ENCODE results near the gene USP47.
A peak's percentile ranks its signal among the peaks of the same experiment; 100 is the strongest.

Gene USP47, protein sequence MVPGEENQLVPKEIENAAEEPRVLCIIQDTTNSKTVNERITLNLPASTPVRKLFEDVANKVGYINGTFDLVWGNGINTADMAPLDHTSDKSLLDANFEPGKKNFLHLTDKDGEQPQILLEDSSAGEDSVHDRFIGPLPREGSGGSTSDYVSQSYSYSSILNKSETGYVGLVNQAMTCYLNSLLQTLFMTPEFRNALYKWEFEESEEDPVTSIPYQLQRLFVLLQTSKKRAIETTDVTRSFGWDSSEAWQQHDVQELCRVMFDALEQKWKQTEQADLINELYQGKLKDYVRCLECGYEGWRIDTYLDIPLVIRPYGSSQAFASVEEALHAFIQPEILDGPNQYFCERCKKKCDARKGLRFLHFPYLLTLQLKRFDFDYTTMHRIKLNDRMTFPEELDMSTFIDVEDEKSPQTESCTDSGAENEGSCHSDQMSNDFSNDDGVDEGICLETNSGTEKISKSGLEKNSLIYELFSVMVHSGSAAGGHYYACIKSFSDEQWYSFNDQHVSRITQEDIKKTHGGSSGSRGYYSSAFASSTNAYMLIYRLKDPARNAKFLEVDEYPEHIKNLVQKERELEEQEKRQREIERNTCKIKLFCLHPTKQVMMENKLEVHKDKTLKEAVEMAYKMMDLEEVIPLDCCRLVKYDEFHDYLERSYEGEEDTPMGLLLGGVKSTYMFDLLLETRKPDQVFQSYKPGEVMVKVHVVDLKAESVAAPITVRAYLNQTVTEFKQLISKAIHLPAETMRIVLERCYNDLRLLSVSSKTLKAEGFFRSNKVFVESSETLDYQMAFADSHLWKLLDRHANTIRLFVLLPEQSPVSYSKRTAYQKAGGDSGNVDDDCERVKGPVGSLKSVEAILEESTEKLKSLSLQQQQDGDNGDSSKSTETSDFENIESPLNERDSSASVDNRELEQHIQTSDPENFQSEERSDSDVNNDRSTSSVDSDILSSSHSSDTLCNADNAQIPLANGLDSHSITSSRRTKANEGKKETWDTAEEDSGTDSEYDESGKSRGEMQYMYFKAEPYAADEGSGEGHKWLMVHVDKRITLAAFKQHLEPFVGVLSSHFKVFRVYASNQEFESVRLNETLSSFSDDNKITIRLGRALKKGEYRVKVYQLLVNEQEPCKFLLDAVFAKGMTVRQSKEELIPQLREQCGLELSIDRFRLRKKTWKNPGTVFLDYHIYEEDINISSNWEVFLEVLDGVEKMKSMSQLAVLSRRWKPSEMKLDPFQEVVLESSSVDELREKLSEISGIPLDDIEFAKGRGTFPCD (N-terminal part only)
- long read RNA-seq, donor 1, full-length matches to known transcripts, result 3 of 21 reads
- long read RNA-seq, donor 1, partial matches to known transcripts, result 18 of 21 reads
- long read RNA-seq, donor 1, other reads (novel, unspliced or antisense), result 0 of 21 reads
- long read RNA-seq, donor 2, full-length matches to known transcripts, result 5 of 5 reads
- long read RNA-seq, donor 2, partial matches to known transcripts, result 0 of 5 reads
- long read RNA-seq, donor 2, other reads (novel, unspliced or antisense), result 0 of 5 reads
- long read RNA-seq, donor 3, full-length matches to known transcripts, result 3 of 20 reads
- long read RNA-seq, donor 3, partial matches to known transcripts, result 17 of 20 reads
- long read RNA-seq, donor 3, other reads (novel, unspliced or antisense), result 0 of 20 reads
- long read RNA-seq, donor 4, full-length matches to known transcripts, result 3 of 45 reads
- long read RNA-seq, donor 4, partial matches to known transcripts, result 42 of 45 reads
- long read RNA-seq, donor 4, other reads (novel, unspliced or antisense), result 0 of 45 reads
- long read RNA-seq, donor 5, full-length matches to known transcripts, result 13 of 28 reads
- long read RNA-seq, donor 5, partial matches to known transcripts, result 15 of 28 reads
- long read RNA-seq, donor 5, other reads (novel, unspliced or antisense), result 0 of 28 reads
- long read RNA-seq, donor 6, full-length matches to known transcripts, result 6 of 17 reads
- long read RNA-seq, donor 6, partial matches to known transcripts, result 11 of 17 reads
- long read RNA-seq, donor 6, other reads (novel, unspliced or antisense), result 0 of 17 reads
- long read RNA-seq, donor 7, full-length matches to known transcripts, result 3 of 41 reads
- long read RNA-seq, donor 7, partial matches to known transcripts, result 38 of 41 reads
- long read RNA-seq, donor 7, other reads (novel, unspliced or antisense), result 0 of 41 reads
- long read RNA-seq, donor 8, full-length matches to known transcripts, result 7 of 42 reads
- long read RNA-seq, donor 8, partial matches to known transcripts, result 35 of 42 reads
- long read RNA-seq, donor 8, other reads (novel, unspliced or antisense), result 0 of 42 reads

DNA sequence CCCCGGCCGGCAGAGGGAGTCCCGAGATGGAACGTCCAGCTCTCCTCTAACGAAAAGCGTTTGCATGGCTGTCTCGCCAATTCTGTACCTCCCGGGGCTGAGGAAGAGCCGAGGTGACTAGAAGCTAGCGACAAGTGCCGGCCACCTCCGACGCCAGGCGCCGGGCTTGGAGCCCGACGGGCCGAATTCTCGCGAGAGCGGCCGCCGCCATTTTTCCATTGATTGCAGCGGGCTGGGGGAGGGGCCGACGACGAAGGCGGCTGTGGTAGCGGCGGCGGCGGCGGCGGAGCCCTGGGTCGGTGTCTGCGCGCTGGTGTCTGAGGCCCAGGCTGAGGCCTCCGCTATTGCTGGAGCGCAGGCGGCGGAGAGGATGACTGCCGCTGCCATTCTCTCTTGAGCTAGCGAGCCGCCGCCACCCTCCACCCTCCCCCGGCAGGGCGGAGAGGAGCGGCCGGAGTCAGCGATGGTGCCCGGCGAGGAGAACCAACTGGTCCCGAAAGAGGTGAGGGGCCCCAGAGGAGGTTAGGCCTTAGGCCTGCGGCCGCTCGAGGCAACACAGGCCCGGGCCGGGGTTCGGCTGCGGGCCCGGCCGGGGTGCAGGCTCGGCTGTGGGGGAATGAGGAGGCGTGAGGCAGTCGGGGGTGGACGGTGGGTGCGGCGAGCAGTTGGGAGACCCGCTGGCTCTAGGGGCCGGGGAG is at the start of gene USP47:
USP47 (plus strand) TSS at position 250 of the 698 bp plus-strand sequence; CDS start at position 464, 214 bp downstream.
- DNase-seq, result peak; percentile 99

DNA sequence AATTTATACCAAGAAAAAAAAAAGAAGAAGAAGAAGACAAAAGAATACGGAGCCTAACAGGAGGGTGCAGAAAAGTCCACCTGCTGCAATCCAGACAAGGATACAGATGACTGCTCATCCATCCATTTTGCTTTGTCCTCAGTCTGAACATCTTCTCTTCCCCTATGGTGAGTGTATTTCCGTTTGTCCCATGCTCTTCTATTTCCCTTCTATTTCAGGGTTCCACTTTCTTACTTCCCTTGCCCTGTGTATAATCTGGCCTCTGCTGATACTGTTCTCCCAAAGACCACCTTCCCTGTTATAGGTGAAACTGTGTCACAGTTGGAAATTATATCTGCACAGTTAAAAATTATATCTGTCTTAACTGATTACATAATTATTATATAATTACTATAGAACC is 48.7 kb upstream of the USP47 start:
- DNase-seq, result no peak

DNA sequence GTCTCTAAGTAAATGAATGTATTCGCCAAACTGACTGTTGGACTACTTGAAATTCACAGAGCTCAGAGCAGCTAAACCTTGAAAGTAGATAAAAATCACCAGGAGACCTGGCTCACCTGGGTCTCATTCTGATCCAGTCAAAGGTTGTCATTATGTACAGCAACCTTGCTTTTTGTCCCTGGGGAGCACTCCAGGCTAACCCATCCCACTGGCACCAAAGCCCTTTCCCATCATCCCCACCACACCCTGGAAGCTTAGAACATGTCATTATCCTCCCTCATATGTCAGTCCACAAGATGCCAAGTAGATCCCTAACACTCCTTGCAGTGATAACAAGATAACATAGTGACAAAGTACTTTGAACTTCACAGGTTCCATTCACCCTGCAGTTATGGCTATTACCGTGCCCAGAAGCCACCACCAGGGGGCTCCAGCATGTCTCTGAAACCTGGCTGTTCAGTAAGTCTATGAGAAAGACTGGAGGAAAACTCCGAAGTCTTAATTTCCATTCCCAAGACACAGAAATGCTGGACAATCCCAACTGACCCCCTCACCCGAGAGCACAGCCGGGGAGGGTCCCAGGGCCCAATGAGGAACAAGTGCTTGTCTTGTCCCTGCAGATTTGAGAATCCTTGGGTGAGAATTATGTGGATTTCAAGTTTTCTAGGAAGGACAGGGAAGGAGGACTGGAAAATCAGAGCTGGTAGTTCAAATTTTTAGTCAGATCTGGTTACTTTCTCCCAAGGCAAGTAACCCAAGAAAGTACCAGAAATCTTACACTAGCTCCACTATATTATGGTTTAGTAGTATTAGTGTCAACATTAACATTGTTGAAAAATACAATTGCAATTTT is 43.0 kb upstream of the USP47 start:
- DNase-seq, result peak; percentile 46

DNA sequence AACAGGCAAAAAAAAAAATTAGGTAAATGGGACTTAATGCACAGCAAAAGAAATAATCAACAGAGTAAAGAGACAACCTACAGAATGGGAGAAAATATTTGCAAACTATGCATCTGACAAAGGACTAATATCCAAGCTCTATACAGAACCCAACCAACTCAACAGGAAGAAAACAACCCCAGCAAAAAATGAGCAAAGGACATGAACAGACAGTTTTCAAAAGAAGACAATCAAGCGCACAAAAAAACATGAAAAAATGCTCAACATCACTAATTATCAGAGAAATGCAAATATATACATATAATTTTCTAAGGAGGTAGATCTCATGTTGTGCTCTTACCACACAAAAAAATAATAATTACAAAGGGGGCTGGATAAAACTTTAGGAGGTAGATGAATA is 36.5 kb upstream of the USP47 start:
- DNase-seq, result no peak

DNA sequence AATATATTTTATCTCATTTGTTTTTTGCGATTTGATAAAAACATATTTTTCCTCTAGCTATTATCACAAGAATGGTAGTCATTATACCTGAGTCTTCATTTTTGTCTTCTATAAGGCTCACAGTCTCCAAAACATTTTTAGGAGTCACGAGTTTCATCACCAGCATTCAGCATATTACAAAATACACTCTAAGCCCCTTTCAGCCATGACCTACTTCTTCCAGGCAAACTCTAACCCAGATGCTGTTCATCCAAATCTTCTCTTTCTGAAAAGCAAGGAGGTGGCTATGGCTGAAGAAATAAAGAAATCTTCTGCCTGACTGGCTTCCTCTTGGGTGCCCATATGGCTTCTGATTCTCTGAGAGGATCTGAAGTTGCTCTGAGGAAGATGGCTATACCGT is 35.7 kb upstream of the USP47 start:
- no peak for DNase-seq

DNA sequence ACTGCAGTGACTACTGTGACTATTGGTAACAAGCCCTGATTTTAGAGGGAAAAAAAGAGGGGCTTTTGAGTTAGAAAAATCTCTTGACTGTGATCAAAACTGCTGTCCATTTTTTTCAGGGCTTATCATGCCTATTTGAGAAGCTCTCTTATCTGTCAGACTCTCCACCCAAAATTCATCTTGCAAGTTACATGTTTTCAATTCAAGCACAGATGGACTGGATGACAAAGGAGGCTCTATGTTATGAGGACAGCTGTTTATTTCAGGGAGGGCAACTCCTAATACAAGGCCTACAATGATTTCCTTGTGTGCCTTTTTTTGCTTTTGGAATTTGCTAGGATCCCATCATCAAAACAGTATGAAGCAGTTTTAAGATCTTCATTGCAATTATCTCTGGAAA is 35.2 kb upstream of the USP47 start:
- no peak for DNase-seq

DNA sequence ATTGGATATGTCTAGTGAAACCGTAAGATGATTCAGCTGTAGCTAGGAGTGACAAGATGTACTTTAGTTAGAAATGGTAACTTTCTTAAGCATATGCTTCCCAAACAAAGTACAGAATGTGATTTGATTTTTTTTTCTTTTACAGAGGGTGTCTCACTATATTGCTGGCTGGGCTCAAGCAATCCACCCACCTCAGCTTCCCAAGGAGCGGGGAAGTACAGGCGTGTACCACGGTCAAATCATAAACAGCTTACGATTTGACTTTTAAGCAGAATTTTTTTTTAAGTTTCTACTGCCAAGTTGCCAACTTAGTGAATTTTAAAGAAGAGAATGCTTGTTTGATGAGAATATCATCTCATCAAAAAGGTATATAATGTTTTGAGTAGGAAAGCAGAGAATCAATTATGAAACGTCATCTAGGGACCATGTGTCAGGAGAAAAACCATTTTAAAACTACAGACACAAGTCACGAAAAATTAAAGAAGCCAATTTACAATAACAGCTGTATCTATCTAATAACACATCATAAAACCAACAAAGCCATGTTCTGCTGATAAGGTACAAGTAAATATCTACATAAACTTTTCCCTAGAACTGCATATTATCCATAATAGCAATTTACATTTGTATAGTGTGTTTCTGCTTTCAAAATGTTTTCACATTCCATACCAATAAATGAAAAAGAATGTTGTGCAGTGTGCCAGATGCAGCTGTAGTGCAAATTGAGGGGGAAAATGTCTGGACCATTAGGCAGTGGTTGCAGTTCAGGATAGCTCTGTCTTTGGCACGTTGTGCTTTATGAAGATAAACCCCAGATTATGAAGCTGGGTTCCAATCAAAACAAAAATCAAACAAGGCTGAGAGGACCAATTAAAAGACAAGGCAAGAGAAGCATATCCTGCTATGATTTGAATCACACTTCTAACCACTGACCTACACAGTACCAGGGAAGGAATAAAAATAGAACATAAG is 33.7 kb upstream of the USP47 start:
- DNase-seq, result no peak

DNA sequence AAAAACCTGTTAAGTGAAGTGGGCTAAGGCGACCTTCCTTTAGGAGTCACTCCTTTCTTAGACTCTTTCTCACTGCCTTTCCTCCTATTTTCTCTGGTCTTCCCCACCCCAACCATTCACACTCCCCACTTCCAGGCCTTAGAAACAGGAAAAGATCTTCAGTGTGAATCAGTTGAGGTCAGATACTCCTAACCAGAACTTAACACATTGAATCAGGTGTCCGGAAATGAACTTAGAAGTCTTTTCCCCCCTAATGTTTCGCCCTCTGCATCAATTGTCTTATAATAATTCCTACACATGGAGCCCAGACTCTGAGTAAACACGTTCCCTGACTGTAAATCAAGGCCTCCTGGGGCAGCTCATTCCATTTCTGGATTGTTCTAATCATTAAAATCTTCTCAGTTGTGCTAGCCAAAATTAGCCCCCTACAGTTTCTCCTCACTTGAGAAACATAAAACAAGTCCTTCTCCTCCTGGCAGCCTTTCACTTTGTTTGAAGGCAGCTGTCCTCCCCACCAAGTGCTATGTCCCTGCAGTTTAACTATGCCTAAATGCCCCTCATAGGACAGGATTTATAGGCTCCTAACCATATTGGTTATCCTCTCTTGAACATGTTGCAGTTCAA is 32.7 kb upstream of the USP47 start:
- no peak for DNase-seq

DNA sequence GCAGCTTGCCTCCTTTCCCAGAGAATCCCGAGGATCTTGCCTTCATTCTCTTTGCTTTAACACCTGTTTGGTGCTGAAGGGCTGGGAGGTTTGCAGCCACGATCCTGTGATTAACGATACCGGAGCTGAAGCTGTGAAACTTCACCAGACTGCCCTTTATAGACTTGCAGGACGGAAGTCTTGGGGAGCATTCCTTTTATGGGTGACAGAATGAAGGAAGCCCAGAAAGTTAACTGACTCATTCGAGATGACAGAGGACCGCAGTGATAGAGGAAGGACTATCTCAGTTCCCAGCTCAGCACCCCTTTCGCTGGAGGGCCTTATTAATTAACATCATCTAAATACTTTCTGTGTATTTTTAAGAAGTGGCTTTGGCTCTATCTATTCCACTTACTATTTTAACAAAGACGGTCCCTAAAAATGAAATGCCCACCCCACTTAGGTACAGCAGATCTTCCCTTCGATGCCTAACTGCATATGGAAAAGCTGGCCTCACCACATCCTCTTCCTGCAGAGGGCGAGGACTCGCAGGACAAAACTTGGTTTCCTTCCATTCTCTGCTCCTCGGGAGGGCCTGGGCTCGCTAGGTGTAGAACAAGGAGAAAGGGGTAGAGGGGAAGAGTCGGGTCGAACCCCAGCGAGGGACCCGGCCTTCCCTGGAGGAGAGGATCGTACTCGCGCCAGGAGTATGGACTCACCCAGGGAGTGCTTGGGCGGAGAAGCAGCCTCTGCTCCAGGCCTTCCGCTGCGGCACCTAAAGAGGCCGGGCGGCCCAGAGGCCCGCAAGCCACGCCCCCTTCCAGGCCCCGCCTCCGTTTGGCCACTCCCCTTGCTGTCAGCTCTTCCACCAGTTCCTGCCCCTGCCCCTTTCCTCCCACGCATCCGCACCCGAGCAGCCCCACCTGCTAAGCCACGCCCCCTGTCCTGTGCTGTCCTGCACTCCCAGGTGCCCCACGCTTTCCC is 30.7 kb upstream of the USP47 start:
- DNase-seq, result no peak

DNA sequence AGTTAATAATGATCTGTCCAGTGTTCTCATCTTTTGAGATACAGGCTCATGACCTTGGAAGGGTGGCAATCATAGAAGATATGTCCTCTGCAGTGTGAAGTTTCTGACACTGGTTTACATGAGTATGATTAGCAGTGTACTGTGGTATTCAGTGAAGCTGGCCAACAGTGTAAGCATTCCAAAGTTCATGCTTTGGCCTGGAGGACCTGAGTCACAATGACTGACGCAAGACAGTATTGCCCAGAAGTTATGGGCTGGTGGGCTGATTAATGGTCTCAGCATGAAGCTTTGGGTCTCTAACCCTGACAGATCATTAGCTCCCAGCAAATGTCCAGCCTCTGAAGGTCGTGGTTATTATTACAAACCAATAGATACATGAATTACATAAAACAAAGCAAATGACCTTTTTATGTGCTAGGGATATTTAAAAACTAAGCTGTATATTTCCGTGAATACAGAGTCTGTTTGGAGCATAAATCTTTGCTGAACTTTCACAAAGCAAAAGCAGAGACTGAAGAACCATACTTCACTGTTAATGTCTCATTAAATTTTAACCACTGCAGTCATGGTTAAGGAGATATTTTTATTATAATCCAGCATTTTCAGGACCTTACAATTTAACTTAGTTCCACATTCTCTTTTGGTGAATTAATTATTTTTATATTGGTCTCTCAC is 28.3 kb upstream of the USP47 start:
- DNase-seq, result no peak

DNA sequence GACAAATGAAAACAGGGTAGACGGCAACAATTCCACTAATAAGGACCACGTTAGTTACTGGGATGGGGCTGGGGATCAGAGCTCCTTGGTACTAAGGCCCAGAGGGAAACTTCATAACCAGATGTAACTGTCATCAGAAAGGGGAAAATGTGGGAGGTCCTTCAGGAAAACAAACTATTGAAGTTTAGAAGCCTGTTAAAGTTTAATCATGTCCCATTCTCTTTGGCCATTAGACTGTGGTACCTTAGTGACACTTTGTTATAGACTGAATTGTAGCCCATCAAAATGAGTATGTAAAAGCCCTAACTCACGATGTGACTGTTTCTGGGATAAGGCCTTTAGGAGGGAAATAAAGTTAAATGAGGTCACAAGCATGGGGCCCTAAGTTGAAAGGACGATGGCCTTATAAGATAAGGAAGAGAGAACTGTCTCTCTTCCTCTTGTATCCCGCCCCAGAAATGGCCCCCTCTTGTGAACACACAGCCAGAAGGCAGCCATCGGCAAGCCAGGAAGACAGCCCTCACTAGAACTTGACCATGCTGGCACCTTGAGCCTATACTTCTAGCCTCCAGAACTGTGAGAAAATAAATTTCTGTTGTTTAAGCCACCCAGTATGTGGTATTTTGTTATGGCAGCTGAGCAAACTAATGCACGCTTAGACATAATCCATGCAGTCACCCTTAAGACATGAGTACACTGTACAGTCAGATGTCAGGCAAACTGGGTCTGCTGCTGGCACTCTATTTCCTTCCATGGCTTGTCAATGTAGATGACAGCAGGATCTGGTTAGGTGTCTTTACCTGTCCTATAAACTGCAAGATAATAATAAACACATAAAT is 26.9 kb upstream of the USP47 start:
- no peak for DNase-seq

DNA sequence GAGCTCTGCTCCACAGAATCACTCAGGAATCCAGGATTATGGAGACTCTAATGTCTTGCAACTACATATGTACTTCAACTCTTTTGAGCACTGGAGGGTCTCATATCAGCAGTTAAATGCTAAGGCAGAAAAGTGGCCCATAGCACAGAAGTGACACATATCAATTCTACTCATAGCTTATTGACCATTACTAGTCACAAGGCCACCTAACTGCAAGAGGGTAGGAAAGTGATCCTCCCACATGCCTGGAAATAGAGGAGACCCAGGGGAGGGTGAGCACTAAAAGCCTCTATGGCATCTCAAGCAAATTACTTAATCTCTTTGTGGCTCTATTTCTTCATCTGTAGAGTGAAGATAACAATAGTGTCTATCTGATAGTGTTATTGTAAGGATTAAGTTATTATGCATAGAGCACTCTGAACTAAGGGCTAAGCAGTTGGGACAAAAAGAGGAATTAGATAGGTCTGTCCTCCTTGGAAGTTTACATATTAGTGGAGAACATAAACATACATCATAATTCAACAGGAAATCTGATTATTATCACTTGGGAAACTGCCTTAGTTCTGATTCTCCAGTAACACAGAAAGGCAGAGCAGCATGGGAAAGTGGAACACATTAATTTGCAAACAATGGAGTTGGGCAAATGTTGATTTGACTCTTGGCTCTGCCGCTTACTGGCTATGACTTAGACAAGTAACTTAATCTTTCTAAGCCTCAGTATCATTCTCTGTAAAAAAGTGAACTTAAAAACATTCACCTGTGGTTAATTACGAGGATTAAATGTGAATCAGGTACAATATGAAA is 25.1 kb upstream of the USP47 start:
- DNase-seq, result no peak

DNA sequence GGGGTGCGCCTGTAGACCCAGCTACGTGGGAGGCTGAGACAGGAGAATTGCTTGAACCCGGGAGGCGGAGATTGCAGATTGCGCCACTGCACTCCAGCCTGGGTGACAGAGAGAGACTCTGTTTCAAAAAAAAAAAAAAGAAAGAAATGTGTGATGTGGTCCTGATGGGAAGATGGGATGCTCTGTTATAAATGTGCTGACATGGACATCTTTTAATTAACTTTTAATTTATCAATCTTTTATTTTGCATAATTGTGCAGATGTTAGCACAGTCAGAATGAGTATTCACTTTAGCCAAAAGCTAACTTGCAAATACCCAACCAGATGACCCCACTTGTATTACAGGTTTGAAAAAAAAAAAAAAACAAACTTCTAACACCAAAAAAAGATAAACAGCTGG is 23.8 kb upstream of the USP47 start:
- no peak for DNase-seq
